ENCODE measurements around the gene CA5A.

CA5A gene

GRCh38 chr16:87953308-87954215, 17.2 kb upstream of the CA5A start:
- peaks cover 0 to 40% (median 27%) of the 10 kb centered on the region in 11 experiments; a peak in 14 of 22 replicates for H3K36me3 ChIP-seq
- peak overlapping the region; percentile 87 to 100 (median 96) for H3K4me2 ChIP-seq
- peak overlapping the region; percentile 99 to 100 (median 100) for H3K9ac ChIP-seq
- peak overlapping the region; percentile 80 to 100 (median 100) for H3K27ac ChIP-seq
- no peak for TF ChIP-seq Cebpa-rat (IDR thresholded peaks at IDR 0.05)
- H3K9me3 ChIP-seq (replicated peaks in 1 of 11): no peaks in the 10 kb centered on the region
- peaks cover 0 to 39% (median 0%) of the 10 kb centered on the region in 11 experiments; a peak in 6 of 22 replicates for H4K20me1 ChIP-seq
- peak overlapping the region in 6 of 10 experiments; percentile 2 to 98 (median 87); a peak in 9 of 20 replicates for H3K4me3 ChIP-seq
- H3K4me1 ChIP-seq: peaks cover 77 to 85% (median 81%) of the 10 kb centered on the region in 10 experiments
- no peaks in the 10 kb centered on the region for H3K27me3 ChIP-seq

DNA sequence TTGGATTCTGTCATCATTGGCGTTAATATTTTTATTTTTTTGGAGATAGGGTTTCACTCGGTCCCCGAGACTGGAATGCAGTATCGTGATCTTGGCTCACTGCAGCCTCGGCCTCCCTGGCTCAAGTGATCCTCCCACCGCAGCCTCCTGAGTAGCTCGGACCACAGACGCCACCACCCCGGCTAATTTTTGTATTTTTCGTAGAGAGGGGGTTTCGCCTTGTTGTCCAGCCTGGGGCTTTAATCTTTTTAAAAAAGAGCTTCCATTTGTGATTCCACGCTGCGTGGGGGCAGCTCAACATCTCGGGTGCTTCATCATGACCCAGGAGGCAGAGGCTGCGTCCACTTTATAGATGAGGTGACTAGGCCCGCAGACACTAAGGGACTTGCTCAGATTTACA, 16.4 kb upstream of the CA5A start:
- no peak for TF ChIP-seq Cebpa-rat (IDR thresholded peaks at IDR 0.05)

GRCh38 chr16:87951552-87952538, 15.5 kb upstream of the CA5A start:
- Histone ChIP-seq H3K4me3 (peak overlapping the region; percentile 84 to 98 (median 89)), H3K27me3 (no peaks in the 10 kb centered on the region), H3K4me2 (peak overlapping the region; percentile 87 to 100 (median 96)), H3K36me3 (peaks cover 0 to 28% (median 17%) of the 10 kb centered on the region in 11 experiments; a peak in 11 of 22 replicates), H4K20me1 (peaks cover 0 to 22% (median 0%) of the 10 kb centered on the region in 11 experiments; a peak in 4 of 22 replicates), H3K9me3 (replicated peaks in 1 of 11) (no peaks in the 10 kb centered on the region), H3K27ac (peak overlapping the region; percentile 98 to 100 (median 100)), H3K4me1 (peaks cover 71 to 80% (median 75%) of the 10 kb centered on the region in 10 experiments), H3K9ac (peak overlapping the region; percentile 99 to 100 (median 100))
- TF ChIP-seq Cebpa-rat (IDR thresholded peaks at IDR 0.05): no peak

More for the DNA sequence above, 16.4 kb upstream of the CA5A start:
- peak overlapping the region; percentile 84 to 98 (median 89) for H3K4me3 ChIP-seq
- H3K27me3 ChIP-seq: no peaks in the 10 kb centered on the region
- H3K36me3 ChIP-seq: peaks cover 0 to 36% (median 25%) of the 10 kb centered on the region in 11 experiments; a peak in 14 of 22 replicates
- no peaks in the 10 kb centered on the region for H3K9me3 ChIP-seq (replicated peaks in 1 of 11)
- peak overlapping the region; percentile 99 to 100 (median 100) for H3K9ac ChIP-seq
- peak overlapping the region; percentile 98 to 100 (median 100); a peak in 21 of 22 replicates for H3K27ac ChIP-seq
- H4K20me1 ChIP-seq: peaks cover 0 to 31% (median 0%) of the 10 kb centered on the region in 11 experiments; a peak in 5 of 22 replicates
- H3K4me2 ChIP-seq: peak overlapping the region; percentile 87 to 100 (median 96)
- peaks cover 76 to 85% (median 81%) of the 10 kb centered on the region in 10 experiments for H3K4me1 ChIP-seq

DNA sequence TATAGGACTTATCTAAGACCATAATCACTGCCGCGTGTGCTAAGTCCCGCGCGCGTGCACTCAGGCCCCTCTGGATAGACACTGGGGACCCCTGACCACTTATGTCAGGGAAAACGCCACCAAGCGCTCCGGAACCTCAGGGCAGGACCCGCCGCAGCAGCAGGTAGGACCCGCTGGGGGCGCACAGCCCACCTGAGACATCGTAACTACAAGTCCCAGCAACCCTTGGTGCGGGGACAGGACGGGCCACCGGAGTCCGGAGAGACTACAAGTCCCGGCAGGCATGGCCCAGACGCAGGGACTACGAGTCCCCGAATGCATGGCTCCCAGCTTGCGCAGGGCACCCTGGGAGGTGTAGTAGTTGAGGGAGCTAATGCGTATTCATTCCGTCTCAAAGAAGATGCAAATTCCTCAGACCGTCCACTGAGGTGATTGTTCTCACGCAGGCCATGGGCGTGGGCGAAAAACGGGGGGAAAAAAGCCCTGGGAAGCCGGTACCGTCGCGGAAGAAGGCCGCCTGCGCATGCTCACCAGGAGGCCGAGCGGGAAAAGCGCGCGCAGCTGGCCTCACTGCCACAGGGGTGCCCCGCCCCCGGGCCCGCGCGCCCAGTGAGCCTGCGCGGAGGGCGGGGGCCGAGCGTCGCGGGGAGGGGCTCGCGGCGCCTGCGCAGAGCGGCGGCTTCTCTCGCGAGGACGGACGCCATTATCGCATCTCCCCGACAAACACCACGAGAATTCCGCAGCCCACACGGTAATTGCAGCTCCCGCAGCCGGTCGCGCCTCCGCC, 14.6 kb upstream of the CA5A start, which contains the start of gene BANP:
Gene BANP, plus strand, starts transcription at position 670 of the 787 bp plus-strand sequence. CDS start 23,682 bp downstream, outside the sequence.
- peaks cover 0 to 28% (median 17%) of the 10 kb centered on the region in 11 experiments; a peak in 11 of 22 replicates for H3K36me3 ChIP-seq
- peak within 1 kb of the TSS; percentile 87 to 100 (median 96) for H3K4me2 ChIP-seq
- peak within 1 kb of the TSS; percentile 84 to 98 (median 89) for H3K4me3 ChIP-seq
- H3K4me1 ChIP-seq: peaks cover 62 to 71% (median 67%) of the 10 kb centered on the region in 10 experiments
- peak within 1 kb of the TSS; percentile 98 to 100 (median 100) for H3K27ac ChIP-seq
- H4K20me1 ChIP-seq: peaks cover 0 to 21% (median 0%) of the 10 kb centered on the region in 11 experiments; a peak in 4 of 22 replicates
- no peaks in the 10 kb centered on the region for H3K9me3 ChIP-seq (replicated peaks in 1 of 11)
- H3K27me3 ChIP-seq: peaks cover 0 to 8% (median 4%) of the 10 kb centered on the region in 11 experiments; a peak in 11 of 22 replicates
- TF ChIP-seq Cebpa-rat (IDR thresholded peaks at IDR 0.05): no peak
- H3K9ac ChIP-seq: peak within 1 kb of the TSS; percentile 99 to 100 (median 100)

GRCh38 chr16:87949071-87949744, 12.9 kb upstream of the CA5A start:
- H3K27ac ChIP-seq: 0 out of 22 replicates have a peak overlapping the region, but pooled peaks of 1 of the 11 experiments have one; percentile 55
- peaks cover 0 to 7% (median 0%) of the 10 kb centered on the region in 11 experiments; a peak in 1 of 22 replicates for H4K20me1 ChIP-seq
- H3K4me2 ChIP-seq: peak overlapping the region; percentile 8 to 89 (median 80); a peak in 17 of 22 replicates
- H3K4me1 ChIP-seq: peaks cover 48 to 55% (median 51%) of the 10 kb centered on the region in 10 experiments
- H3K27me3 ChIP-seq: peaks cover 7 to 22% (median 17%) of the 10 kb centered on the region in 11 experiments
- H3K9me3 ChIP-seq (replicated peaks in 1 of 11): no peaks in the 10 kb centered on the region
- peaks cover 0 to 17% (median 7%) of the 10 kb centered on the region in 11 experiments; a peak in 9 of 22 replicates for H3K36me3 ChIP-seq
- no peak for TF ChIP-seq Cebpa-rat (IDR thresholded peaks at IDR 0.05)
- no peak overlapping the region for H3K4me3 ChIP-seq
- H3K9ac ChIP-seq: 0 out of 22 replicates have a peak overlapping the region, but pooled peaks of 1 of the 11 experiments have one; percentile 3

GRCh38 chr16:87948735-87949070, 12.4 kb upstream of the CA5A start:
- Histone ChIP-seq H3K4me1 (peaks cover 42 to 50% (median 46%) of the 10 kb centered on the region in 10 experiments), H4K20me1 (peaks cover 0 to 2% (median 0%) of the 10 kb centered on the region in 11 experiments; a peak in 1 of 22 replicates), H3K36me3 (peaks cover 0 to 12% (median 7%) of the 10 kb centered on the region in 11 experiments; a peak in 8 of 22 replicates), H3K9ac (peak overlapping the region in 2 of 11 experiments; percentile 3 to 68; a peak in 1 of 22 replicates), H3K4me3 (no peak overlapping the region), H3K4me2 (peak overlapping the region; percentile 36 to 89 (median 80); a peak in 21 of 22 replicates), H3K27me3 (peaks cover 7 to 26% (median 17%) of the 10 kb centered on the region in 11 experiments), H3K27ac (peak overlapping the region in 8 of 11 experiments; percentile 51 to 79 (median 72); a peak in 10 of 22 replicates), H3K9me3 (replicated peaks in 1 of 11) (no peaks in the 10 kb centered on the region)
- no peak for TF ChIP-seq Cebpa-rat (IDR thresholded peaks at IDR 0.05)

Data from BLaER1 treated with 17β-estradiol and CSF1 and Interleukin-3, amounts not matched to agents 10 nM and 100 nM (cell line).